Activated CD4-positive, alpha-beta T cell treated with anti-CD3 and anti-CD28 coated beads, Interleukin-10, Interleukin-2, amounts not matched to agents 100 ng/mL and 50 ng/mL, durations not matched to agents 16 hours and 8 hours (primary cell): Measurements from ENCODE around the gene POLK.
"Not testable (repeated sequence)": the region's sequence is repeated elsewhere in the genome, so short reads cannot be mapped to it uniquely, and the experiment has no call there.

Experiments used
- DNase-seq: peaks from one replicate; pipeline ENCODE4 v3.0.0-alpha.2; 2020

Gene POLK

DNA sequence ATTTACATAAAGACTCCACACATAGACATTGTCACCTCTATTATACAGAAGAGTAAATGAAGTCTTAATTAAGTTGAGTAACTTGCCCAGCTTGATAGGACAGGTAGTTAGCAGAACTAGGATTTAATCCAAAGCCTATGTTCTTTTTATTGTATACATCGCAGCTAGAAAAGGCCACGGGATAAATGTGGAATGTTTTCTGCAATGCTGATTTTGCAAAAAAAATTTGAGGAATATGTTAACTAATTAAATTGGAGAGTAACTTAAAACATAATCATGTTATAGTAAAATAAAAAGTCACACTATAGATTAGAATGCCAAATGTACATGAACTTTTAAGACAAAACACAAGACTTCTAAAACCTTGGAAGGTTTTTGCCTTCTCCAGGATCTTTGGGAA is 41.1 kb downstream of the POLK start:
- DNase-seq, result no peak

DNA sequence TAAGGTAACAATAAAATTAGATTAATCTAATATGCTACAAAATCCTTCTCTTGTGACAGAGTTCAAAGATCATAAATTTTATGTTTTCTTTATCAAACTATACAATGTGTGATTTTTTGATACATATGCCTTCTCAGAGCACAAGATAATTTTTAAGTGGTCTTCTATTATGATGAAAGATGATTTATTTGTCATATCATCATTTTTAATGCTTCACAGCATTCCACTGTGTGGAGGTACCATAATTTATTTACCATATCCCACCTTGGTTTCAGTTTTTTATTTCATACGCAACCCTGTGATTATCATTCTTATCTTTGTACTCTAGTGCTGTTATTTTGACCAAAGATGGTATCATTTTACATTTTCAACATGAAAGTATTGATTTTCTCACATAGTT is 41.7 kb downstream of the POLK start:
- DNase-seq, result no peak

DNA sequence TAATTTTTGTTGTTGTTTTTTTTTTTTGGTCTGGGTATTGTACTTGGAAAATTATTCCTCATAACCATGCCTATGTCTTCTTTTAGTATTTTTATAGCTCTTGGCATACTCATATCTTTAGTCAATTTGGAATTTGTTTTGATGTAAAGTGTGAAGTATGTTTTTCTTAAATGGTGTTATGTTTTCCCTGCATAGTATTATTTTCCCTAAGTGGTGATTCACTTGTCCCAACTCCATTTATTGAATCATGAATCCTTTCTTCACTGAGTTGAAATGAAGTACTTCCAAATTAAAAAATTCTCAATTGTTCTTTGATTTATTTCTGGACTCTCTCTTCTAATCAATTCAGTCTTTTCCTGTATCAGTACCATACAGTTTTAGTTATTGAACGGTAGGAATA is 46.5 kb downstream of the POLK start:
- no peak for DNase-seq

- peak; percentile 9 for DNase-seq
Observed at GRCh38 chr5:75558981-75559632, 47.4 kb downstream of the POLK start.

- not testable (repeated sequence) for DNase-seq
Observed at GRCh38 chr5:75560655-75561054, 49.0 kb downstream of the POLK start.

DNA sequence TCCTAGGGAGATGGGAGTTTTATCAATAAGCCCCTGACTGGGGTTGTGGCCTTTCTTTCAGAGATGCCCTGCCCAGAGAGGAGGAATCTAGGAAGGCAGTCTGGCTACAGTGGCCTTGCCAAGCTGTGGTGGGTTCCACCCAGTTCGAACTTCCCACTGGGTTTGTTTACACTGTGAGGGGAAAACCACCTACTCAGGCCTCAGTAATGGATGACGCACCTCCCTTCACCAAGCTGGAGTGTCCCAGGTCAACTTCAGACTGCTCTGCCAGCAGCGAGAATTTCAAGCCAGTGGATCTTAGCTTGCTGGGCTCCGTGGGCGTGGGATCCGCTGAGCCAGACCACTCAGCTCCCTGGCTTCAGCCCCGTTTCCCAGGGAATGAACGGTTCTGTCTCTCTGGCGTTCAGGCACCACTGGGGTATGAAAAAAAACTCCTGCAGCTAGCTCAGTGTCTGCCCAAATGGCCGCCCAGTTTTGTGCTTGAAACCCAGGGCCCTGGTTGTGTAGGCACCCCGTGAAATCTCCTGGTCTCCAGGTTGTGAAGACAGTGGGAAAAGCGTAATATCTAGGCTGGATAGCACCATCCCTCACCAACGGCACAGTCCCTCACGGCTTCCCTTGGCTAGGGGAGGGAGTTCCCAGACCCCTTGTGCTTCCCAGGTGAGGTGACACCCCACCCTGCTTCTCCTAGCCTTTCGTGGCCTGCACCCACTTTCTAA is 54.5 kb downstream of the POLK start:
- peak; percentile 25 for DNase-seq

DNA sequence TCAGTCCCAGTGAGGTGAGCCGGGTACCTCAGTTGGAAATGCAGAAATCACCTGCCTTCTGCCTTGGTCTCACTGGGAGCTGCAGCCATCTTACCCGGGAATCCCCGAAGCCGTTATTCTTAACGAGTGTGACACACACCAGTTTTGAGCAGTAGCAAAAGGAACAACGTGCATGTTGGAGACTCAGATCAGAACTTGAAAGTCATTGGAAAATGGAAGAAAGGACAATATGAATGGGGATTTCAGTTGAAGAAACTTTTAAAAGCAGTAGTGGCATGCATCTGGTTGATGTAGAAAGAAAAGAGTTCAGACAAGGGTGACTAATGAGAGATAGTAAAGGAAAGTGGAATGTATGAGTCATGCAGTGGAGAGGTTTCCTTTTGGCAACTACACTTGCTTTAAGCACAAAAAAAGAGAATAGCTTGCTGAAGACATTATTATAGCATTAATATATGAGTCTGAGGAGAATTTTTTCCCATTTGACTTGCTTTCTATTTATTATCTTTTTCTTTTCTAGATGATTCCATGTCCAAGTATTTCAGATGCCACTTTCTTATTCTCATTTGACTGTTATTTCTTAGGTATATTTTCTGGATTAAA is 55.1 kb downstream of the POLK start:
- peak; percentile 87 for DNase-seq

GRCh38 chr5:75567710-75568109 is 56.0 kb downstream of the POLK start:
- peak; percentile 77 for DNase-seq

GRCh38 chr5:75568202-75568601 is 56.5 kb downstream of the POLK start:
- DNase-seq, result peak; percentile 72

- DNase-seq, result peak; percentile 17
Observed at GRCh38 chr5:75571547-75571946, 59.9 kb downstream of the POLK start.

GRCh38 chr5:75574791-75575190 is 63.1 kb downstream of the POLK start:
- no peak for DNase-seq

DNA sequence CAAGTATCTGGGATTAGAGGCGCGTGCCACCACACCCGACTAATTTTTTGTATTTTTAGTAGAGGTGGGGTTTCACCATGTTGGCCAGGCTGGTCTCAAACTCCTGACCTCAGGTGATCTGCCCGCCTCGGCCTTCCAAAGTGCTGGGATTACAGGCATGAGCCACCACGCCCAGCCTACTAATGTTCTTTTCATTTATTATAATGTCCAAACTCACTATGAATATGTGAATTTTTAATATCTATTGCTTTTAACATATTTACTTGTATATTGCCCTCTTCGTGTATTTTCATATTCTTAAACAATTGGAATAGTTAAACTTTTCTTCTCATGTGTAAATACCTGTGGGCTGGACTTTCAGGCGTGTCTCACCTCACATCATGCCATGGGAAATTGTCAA is 66.6 kb downstream of the POLK start:
- DNase-seq, result not testable (repeated sequence)

- DNase-seq, result no peak
Observed at GRCh38 chr5:75584641-75585040, 73.0 kb downstream of the POLK start.

- DNase-seq, result no peak
Observed at GRCh38 chr5:75588666-75589065, 77.0 kb downstream of the POLK start.

DNA sequence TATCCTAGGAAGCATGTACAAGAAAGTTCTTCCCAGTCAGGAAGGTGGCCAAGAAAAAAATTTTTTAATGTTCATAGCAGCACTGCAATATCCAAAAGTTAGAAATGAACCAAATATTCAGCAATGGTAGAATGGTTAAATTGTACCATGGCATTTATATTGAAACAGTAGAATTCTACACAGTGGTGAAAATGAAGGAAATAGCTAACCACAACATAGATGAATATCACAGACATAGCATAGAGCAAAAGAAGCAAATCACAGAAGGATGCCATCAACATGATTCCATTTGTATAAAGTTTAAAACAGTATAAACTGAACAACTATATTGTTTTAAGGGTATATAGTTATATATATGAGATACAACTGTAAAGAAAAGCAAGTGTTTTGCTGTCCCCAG is 88.8 kb downstream of the POLK start:
- peak; percentile 9 for DNase-seq

- DNase-seq, result no peak
Observed at GRCh38 chr5:75601567-75601966, 89.9 kb downstream of the POLK start.

- DNase-seq, result no peak
Observed at GRCh38 chr5:75601996-75602395, 90.3 kb downstream of the POLK start.

DNA sequence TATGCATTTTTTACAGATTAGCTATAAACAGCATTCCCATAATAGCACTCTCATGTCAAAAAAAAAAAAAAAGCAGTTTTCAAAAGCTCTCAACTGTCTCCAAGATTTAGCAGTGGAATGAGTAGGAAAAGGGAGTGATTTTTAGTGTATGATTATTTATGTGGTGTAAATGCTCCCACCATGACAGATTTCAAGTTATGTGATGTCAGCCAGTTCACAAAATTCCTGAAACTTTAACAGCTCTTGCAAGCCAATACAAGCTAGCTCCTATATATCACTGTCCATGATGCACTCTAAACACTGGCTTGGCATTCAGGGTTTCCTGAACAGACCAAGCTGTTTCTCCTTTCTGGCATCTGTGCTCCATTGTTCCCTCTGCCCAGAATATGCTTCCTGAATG is 91.7 kb downstream of the POLK start:
- DNase-seq, result no peak

DNA sequence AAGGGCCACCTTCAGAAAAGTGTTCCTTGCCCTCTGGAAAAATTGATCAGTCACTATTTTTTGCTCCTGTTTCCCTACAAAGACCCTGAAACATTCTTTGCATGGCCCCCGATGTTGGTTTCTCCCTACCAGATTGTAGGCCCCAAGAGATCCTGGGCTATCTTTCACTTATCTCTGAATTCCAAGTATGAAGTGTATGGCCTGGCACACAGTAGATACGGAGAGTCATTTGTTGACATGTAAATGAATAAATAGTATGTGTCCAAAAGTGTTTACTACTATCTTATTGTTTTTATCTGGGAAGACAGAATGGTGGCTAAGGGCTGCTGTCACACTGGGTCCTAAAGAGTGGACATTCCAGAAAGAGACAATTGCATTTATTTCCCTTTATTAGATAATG is 92.1 kb downstream of the POLK start:
- DNase-seq, result no peak

DNA sequence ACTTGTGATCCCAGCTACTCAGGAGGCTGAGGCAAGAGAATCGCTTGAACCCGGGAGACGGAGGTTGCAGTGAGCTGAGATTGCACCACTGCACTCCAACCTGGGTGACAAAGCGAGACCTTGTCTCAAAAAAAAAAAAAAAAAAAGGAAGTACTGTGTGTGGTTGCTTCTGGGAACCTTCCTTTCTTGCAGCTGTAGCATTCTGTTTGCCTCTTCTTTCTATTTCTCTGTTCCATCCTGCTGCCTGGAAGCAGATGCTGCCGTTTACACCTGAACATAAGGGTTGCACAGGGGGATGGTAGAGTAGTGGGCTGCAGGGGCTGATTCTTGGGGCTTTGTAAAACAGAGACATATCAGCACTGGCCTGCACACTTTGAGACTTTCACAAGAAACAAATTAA is 95.7 kb downstream of the POLK start:
- not testable (repeated sequence) for DNase-seq

DNA sequence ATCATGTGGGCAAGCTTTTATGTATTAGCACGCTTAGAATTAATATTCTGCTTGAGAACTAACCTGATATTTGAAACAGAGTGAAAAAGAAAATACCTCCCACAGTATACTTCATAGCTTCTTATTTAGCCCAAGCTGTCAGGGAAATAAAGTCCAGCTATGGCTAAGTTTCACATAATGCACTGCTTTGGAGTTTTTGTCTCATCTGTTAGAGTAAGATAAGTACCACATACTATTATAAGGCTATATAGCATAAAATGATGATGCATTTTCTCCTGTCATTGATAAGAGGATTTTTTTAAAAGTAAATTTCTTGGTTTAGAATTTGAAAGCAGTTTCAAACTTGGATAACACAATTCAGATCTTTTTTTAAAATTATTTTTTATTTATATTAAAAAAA is 97.2 kb downstream of the POLK start:
- no peak for DNase-seq

DNA sequence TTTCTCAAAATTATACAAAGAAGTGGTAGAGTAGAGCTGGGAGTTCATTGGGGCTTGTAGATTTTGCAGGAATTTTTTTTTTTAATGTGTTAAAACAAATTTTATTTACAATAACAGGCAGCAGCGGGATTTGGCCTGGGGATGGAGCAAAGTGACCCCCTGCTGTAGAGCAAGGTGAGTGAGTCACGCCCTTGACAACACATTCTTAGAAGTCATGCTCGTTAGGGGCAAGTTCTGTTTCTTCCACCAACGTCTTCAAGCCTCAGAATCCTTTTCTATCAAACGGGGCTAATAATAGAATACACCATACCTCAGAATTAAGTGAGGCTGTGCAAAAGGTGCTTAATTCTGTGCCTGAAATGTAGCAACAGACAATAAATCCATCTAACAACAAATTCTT is 98.5 kb downstream of the POLK start:
- no peak for DNase-seq

GRCh38 chr5:75610859-75611310 is 99.2 kb downstream of the POLK start:
- not testable (repeated sequence) for DNase-seq
